ENCODE results near the gene UPK3BL1.
"Not testable (repeated sequence)": the region's sequence is repeated elsewhere in the genome, so short reads cannot be mapped to it uniquely, and the experiment has no call there.

Gene UPK3BL1, protein sequence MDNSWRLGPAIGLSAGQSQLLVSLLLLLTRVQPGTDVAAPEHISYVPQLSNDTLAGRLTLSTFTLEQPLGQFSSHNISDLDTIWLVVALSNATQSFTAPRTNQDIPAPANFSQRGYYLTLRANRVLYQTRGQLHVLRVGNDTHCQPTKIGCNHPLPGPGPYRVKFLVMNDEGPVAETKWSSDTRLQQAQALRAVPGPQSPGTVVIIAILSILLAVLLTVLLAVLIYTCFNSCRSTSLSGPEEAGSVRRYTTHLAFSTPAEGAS

GRCh38 chr7:102642691-102643090 lies at the start of gene UPK3BL1:
UPK3BL1 (minus strand) TSS chr7:102642791; CDS start chr7:102642741, 50 bp downstream.
- not testable (repeated sequence) for DNase-seq (ENCODE audit: low spot score)

DNA sequence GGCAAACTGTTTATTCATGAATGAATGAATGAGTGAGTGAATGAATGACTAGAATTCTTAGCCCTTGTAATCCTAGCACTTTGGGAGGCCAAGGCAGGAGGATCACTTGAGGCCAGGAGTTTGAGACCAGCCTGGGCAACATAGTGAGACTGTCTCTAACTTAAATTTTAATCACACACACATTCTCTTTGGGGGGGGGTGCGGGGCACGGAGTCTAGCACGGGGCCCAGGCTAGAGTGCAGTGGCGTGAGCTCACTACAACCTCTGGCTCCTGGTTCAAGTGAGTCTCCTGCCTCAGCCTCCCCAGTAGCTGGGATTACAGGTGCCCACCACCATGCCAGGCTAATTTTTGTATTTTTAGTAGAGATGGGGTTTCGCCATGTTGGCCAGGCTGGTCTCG lies 48.0 kb upstream of the UPK3BL1 start:
- DNase-seq (ENCODE audit: low spot score) = not testable (repeated sequence)

DNA sequence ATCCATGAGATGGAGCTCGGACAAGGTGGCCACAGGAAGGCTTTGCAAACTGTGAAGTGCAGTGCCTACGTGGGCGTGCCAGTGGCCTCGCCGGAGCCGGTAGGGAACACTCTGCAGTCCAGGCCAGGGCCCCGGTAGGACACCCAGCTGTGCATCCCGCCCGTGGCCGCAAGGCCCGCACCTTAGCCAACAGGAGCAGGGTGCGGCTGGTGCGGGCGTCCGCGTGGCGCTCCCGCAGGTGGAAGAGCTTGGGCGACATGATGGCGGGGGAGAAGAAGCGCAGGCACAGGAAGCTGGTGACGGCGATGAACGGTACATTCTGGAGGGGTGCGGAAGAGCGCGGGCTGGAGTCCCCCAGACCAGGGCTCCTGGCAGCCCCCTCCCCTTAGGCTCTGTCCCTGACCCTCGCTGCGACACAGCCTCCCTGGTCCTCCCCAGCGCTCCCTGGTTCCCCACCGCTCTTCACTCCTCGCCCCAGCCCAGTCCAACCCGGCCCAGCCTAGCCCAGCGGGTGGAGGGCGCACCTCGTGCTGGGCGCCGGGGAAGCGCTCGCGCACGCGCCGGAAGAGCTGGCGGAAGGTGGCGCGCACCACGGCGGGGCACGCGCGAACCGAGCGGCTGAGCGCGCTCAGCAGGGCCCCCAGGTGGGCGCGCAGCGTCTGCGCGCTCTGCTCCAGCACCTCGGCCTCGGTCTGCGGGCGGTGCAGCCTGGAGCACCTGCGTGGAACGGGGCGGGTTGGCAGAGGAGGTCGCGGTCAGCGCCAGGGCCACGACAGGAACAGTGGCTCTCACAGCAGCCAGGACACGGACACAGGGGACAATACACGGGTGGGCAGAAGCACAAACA lies 47.1 kb upstream of the UPK3BL1 start:
- DNase-seq (ENCODE audit: low spot score) = not testable (repeated sequence)

DNA sequence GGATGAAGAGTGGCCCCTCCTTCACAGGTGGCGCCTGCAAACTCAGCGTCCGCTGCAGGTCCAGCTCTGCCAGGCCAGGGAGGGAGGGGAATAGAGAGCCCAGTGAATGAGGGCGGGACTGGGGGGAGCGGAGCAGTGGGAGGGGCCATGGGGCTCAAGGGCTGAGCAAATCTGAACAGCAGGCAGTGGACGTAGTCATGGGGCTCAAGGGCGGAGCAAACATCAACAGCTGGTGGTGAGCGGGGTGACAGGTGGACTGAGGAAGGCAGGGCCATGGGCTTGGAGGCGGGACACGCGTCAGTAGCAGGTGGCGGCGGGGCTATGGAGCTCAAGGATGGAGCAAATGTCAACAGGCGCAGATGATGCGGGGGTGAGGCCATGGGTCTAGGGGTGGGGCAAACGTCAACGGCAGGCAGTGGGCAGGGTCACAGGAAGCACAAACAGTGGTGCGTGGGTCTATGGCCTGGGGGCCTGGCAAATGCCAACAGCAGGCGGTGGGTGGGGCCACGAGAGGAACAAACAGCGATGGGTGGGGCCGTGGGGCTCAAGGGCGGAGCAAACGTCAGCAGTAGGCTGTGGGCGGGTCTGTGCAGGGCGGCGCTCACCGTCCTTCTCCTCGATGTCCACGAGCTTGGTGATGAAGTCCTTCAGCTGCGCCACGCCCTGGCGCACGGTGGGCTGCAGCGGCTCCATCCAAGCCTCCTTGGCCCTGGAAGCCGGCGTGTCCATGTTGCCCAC lies 45.9 kb upstream of the UPK3BL1 start:
- DNase-seq (ENCODE audit: low spot score) = not testable (repeated sequence)

GRCh38 chr7:102682560-102682959 lies 40.0 kb upstream of the UPK3BL1 start:
- DNase-seq (ENCODE audit: low spot score) = not testable (repeated sequence)

GRCh38 chr7:102680780-102681179 lies 38.2 kb upstream of the UPK3BL1 start:
- not testable (repeated sequence) for DNase-seq (ENCODE audit: low spot score)

DNA sequence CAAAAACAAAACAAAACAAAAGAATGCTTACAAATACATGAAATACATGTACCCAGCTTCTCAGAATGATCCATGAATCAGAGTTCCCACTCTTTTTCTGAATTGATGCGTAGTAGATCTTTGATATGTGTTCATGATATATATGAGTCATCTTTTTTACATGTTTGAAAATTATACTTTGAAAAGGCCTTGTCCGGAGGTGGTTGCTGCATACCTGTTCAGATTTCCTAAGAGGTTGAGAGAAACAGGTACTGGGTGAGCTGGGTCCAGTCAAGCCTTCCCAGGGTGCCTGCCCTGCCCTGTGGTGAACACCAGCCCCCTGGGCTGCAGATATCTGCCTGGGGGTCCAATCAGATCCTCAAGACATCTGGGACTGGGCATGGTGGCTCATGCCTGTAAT lies 33.0 kb upstream of the UPK3BL1 start:
- DNase-seq (ENCODE audit: low spot score) = not testable (repeated sequence)

DNA sequence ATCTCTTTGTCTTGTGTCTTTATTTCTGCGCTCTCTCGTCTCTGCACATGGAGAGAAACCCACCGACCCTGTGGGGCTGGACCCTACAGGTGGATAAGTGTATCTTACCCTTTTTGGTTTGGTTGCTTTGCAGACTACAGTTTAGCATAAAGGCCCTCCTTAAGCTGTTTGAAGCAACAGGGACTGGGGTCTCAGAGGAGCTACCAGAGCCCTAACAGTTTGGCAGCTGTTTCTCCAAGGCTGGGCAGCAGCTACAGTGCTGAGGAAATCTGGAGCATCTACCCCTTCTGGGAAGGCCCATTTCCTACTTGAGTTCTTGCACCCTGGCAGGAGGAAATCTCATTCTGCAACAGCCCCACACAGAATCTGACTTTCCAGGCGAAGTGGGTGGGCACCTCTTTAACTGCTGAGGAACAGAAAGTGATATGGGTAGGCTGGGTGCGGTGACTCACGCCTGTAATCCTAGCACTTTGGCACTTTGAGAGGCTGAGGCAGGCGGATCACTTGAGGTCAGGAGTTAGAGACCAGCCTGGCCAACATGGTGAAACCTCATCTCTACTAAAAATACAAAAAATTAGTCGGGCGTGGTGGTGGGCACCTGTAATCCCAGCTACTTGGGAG lies 31.0 kb upstream of the UPK3BL1 start:
- DNase-seq (ENCODE audit: low spot score) = not testable (repeated sequence)

DNA sequence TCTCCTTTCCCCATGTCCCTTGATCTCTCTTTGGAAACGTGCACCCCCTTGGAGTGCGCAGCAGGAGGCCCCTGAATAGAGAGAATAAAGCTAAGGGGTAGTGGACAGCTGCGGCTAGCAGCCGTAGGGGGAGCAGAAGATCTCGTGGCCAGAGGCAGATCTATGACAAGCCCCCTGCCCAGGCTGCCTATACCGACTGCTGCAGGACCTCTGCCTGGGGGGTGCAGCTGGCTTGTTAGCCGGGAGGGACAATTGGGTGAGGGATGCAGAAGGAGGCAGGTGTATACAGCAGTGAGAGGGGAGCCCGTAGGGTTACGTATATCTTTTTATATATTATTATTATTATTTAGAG lies 29.3 kb upstream of the UPK3BL1 start:
- not testable (repeated sequence) for DNase-seq (ENCODE audit: low spot score)

DNA sequence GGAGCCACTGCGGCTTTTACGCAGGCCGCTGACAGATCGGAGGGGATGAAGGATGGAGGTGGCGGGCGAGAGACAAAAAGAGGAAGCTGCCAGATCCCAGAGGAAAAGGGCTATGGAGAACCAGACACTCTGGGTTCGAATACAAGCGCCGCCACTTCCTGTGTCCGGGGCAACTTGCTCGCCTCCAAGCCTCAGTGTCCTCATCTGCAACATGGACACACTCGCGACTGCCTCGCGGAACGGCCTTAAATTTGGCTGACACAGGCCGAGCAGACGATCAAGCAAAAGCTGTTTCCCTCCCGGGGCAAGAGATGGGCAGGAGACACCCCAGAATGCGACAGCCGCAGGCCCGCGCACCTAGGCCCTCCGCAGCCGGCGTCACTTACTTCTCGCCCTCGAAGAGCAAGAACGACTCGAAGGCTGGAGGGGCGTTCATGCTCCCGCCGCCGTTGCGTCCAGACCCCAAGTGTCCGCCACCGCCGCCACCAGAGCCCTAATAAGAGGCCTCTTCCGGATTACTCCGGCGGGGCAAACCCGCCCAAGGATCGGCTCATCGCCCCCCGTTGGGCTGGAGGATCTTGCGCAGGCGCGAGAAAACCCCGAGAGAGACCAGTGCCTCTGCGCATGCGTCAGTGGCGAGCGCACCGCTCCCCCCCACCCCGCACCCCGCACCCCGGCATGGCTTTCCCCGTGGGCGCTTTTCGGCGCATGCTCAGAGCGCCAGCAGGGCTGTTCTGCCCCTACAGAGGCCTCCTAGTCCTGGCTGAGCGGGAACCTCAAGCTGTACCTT lies 28.8 kb upstream of the UPK3BL1 start, which contains the start of gene POLR2J2:
TSS of gene POLR2J2 (minus strand) at position 498 of the 790 bp plus-strand sequence. CDS start at position 436, 62 bp downstream.
- DNase-seq (ENCODE audit: low spot score) = peak; percentile 87

DNA sequence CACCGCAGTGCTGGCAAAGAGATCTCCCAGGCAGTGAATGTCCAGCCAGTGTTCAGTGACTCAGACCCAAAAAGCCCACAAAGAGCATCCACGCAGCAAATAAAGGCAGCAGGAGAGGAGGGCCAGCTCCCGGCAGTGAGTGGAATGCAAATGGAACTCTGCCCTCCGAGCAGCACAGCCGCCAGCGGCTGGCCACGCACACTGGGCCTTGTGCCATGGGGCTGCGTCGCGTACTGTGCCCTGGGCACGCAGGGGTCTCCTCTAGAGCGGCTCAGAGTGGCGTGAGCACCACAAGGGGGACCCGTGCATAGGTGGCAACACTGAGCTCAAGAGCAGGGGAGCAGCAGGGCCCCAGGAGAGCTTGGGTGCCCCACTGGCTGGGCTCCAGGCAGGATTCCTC lies 24.9 kb upstream of the UPK3BL1 start:
- not testable (repeated sequence) for DNase-seq (ENCODE audit: low spot score)

DNA sequence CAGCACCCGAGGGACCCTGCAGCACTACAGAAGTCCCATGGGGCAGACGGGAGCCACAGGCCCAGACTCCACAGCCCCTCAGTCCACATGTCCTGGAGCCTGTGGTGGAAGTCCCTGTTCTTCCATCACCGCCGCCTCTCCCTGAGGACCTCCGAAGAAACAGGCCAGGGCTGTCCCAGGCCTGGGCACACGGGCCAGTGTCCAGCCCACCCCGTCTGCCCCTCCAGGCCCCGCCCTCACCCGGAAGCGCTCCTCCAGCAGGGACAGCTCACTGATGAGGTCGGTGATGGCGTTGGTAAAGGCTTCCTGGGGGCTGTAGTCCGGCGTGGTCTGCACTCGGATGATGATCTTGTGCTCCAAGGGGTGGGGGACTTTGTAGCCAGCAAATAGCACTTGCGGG lies 24.3 kb upstream of the UPK3BL1 start:
- not testable (repeated sequence) for DNase-seq (ENCODE audit: low spot score)

GRCh38 chr7:102664765-102665164 lies 22.2 kb upstream of the UPK3BL1 start:
- not testable (repeated sequence) for DNase-seq (ENCODE audit: low spot score)

DNA sequence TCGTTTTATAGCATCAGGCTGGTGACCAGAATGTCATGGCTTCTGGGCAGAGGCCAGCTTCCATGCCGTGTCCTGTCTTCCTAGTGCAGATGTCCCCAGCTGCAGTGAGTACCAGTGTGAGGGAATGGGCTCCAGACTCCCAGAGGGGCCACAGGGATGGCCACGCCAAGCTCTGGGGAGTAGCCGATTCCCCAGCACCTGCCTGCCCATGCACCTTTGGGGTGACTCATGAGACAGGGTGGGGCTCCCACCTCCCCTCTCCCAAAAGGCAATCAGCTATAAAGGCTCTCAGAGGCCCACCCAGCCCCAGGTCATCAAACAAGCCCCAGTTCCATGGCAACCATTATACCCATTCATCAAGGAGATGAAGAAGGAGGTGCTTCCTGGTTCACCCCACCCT lies 7.3 kb upstream of the UPK3BL1 start, which contains the start of gene SPDYE2B:
TSS of gene SPDYE2B (plus strand) at position 396 of the 400 bp plus-strand sequence. CDS start 2,030 bp downstream, outside the sequence.
- DNase-seq (ENCODE audit: low spot score) = not testable (repeated sequence)

- DNase-seq (ENCODE audit: low spot score) = not testable (repeated sequence)
Observed at GRCh38 chr7:102647813-102648212, 5.2 kb upstream of the UPK3BL1 start.

- DNase-seq (ENCODE audit: low spot score) = not testable (repeated sequence)
Observed at GRCh38 chr7:102643404-102643803, 813 bp upstream of the UPK3BL1 start.

DNA sequence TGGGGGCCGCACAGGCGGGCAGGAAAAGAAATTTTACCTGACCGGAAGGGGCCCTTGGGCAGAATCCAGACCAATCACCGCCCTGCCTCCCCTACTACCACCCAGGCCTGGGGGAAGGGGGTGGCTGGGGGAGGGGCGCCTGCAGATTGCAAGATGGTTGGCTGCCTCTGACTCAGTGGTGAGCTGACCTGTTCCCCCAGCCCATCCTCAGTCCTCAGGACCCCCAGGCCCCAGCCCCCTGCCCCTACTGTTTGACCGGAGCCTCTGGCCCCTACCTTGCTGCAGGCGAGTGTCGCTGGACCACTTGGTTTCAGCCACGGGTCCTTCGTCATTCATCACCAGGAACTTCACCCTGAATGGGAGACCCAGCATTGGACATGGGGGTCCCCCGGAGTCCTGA lies 3.7 kb downstream of the UPK3BL1 start:
- DNase-seq (ENCODE audit: low spot score) = peak; percentile 69

GRCh38 chr7:102636956-102637355 lies 5.6 kb downstream of the UPK3BL1 start:
- not testable (repeated sequence) for DNase-seq (ENCODE audit: low spot score)

DNA sequence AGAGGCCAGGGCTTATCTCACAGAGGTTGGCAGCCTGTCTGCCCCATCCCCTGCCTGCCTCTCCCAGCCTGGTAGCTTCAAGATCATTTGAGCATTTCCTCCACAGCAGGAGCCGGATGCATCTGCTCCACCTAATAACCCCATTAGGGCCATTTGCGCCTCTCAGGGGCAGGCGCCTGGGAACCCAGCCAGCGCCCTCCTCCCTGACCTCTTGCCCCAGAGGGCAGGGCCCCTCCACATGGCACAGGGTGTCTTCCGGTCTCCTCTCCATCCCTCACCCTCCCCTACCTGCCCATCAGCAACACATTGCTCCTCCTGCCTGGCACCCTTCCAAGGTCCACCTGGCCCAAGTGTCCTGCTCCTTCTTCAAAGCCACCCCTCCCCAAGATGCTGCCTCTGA lies 7.2 kb downstream of the UPK3BL1 start:
- DNase-seq (ENCODE audit: low spot score) = not testable (repeated sequence)

- DNase-seq (ENCODE audit: low spot score) = not testable (repeated sequence)
Observed at GRCh38 chr7:102634299-102634698, 8.3 kb downstream of the UPK3BL1 start.

GRCh38 chr7:102630622-102631021 lies 12.0 kb downstream of the UPK3BL1 start:
- not testable (repeated sequence) for DNase-seq (ENCODE audit: low spot score)
